Activated CD8-positive, alpha-beta memory T cell treated with anti-CD3 and anti-CD28 coated beads, Interleukin-2, amount 50 U/mL, for 1 hour (primary cell): ENCODE measurements around the gene ZHX3.

Experiments used
- DNase-seq: peaks from one replicate; pipeline ENCODE4 v3.0.0-alpha.2; 2020; ENCODE audit errors: extremely low read depth

ZHX3 gene, protein sequence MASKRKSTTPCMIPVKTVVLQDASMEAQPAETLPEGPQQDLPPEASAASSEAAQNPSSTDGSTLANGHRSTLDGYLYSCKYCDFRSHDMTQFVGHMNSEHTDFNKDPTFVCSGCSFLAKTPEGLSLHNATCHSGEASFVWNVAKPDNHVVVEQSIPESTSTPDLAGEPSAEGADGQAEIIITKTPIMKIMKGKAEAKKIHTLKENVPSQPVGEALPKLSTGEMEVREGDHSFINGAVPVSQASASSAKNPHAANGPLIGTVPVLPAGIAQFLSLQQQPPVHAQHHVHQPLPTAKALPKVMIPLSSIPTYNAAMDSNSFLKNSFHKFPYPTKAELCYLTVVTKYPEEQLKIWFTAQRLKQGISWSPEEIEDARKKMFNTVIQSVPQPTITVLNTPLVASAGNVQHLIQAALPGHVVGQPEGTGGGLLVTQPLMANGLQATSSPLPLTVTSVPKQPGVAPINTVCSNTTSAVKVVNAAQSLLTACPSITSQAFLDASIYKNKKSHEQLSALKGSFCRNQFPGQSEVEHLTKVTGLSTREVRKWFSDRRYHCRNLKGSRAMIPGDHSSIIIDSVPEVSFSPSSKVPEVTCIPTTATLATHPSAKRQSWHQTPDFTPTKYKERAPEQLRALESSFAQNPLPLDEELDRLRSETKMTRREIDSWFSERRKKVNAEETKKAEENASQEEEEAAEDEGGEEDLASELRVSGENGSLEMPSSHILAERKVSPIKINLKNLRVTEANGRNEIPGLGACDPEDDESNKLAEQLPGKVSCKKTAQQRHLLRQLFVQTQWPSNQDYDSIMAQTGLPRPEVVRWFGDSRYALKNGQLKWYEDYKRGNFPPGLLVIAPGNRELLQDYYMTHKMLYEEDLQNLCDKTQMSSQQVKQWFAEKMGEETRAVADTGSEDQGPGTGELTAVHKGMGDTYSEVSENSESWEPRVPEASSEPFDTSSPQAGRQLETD

GRCh38 chr20:41317546-41318270, at the start of gene ZHX3:
Gene ZHX3 (minus strand): TSS chr20:41317731. CDS start chr20:41204916, 112,815 bp downstream.
- DNase-seq, result peak; percentile 81

GRCh38 chr20:41367393-41367695, 49.8 kb upstream of the ZHX3 start:
- DNase-seq, result no peak

DNA sequence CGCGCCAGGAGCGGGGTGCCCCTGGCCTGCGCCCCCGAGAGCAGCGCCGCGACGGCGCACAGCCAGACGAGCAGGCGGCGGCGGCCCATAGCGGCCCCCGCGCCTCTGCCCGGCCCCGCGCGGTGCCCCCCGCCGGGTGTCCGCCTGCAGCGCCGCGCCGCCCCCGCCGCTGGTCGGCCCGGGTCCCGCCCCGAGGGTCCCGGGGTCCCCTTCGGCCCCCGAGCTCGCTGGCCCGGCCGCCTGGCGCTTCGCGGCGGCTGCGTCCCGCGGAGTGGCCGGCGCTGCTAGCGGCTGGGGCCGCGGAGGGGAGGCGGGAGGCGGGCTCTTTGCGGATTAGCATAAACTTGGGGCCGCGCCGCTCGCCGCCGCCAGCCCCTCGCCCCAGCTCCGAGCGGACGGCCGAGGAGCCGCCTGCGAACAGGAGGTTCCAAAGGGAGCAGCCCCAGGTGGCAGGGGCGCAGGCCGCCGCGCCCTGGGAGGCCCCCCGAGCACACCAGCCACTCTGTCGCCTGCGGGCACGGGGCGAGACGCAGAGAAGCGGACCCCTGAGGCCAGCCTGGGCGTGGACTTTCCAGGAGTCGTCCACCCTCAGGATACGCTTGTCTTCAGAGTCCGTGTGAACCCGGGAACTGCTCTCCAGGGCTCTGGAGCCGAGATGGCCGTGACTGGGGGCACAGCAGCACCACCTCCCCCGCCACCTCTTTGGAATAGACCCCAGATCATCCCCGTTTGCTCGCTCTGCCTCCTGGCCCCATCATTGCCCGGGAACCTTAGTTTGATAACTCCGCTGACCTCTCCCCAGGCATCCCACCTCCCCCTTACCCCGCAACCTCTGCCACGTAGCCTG, 49.2 kb upstream of the ZHX3 start, which contains the start of gene EMILIN3:
TSS of gene EMILIN3 (minus strand) at position 273 of the 847 bp plus-strand sequence. CDS start at position 89, 184 bp downstream.
- DNase-seq, result no peak

- no peak for DNase-seq
Observed at GRCh38 chr20:41365777-41366545, 48.4 kb upstream of the ZHX3 start.

- DNase-seq, result no peak
Observed at GRCh38 chr20:41364967-41365765, 47.6 kb upstream of the ZHX3 start.

- no peak for DNase-seq
Observed at GRCh38 chr20:41364236-41364855, 46.8 kb upstream of the ZHX3 start.

- DNase-seq, result no peak
Observed at GRCh38 chr20:41363601-41364000, 46.1 kb upstream of the ZHX3 start.

DNA sequence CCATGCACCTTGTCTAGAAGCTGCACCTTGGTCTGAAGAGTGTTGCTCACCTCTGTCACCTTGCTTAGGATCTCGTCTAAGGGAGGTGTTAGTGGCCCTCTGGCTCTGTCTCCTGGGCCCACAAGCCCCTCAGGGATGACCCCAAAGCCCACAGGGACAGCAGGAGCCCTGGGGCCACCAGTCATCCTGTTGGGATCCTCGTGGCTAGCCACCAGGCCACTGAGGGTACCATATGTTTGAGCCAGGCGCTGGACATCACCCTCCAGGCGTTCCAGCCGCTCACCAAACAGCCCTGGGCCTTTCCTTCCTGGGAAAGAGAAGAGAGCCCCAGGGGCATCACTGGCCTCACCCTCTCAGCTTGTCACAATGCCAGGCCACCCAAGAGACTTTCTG, 45.2 kb upstream of the ZHX3 start:
- no peak for DNase-seq

GRCh38 chr20:41361757-41362747, 44.5 kb upstream of the ZHX3 start:
- DNase-seq, result no peak

DNA sequence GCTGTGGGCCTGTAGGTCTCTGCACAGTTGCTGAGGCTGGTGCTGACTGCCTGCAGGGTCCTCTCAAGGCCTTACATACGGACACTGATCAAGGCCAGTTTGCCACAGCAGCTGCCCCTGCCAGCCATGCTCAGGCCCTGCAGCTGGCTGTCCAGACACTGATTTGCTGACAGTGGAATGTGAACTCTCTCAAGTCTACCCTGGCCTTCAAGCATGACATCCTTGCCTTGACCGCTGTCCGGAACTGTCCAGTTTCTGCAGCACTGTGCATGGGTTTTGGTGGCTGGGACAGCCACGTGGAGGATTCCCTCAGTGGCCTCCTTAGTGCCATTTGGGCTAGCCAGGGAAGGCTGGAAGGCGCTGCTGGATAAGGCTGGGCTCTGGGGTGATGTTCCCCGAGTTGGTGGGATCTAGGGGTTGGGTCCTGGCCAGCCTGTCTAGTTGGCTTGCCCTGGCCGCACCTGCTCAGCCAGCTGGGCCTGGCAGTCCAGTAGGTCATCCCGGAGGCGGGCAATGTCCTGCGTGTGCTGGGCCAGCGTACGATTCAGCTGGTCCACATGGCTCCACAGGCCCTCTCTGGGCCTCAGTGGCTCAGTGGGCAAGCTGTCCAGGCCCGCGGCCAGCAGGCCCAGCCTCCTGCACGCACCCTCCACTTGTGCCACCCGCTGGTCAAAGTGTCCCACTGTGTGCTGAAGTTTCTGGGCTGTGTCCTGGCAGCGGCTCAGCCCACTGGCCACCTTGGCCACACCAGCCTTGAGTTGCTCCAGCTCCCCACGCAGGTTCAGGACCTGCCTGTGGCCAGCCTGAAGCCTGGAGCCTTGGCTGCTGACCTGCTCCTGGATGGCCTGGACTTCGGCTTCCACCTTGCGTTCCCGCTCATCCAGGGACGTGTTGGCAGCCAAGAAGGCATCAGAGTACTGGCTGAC, 43.6 kb upstream of the ZHX3 start:
- DNase-seq, result no peak

- DNase-seq, result no peak
Observed at GRCh38 chr20:41359541-41360011, 42.0 kb upstream of the ZHX3 start.

DNA sequence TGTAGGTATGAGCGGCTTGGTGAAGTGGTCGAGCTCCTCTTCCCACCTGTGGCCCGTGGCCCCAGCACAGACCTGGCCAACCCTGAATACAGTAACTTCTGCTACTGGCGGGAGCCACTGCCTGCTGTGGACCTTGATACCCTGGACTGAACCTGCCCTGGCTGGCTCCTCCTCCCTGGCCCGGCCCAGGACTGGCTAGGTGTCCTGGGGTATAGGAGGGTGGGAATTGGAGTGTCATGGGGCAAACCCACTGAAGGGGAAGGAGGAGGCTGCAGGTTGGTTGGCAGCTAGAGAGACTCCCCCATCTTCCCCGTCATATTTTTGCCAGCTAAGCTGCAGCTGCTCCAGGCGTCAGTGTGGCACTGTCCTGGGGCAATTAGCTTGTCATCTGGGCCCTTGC, 41.2 kb upstream of the ZHX3 start:
- no peak for DNase-seq

GRCh38 chr20:41358230-41358629, 40.7 kb upstream of the ZHX3 start:
- DNase-seq, result no peak

DNA sequence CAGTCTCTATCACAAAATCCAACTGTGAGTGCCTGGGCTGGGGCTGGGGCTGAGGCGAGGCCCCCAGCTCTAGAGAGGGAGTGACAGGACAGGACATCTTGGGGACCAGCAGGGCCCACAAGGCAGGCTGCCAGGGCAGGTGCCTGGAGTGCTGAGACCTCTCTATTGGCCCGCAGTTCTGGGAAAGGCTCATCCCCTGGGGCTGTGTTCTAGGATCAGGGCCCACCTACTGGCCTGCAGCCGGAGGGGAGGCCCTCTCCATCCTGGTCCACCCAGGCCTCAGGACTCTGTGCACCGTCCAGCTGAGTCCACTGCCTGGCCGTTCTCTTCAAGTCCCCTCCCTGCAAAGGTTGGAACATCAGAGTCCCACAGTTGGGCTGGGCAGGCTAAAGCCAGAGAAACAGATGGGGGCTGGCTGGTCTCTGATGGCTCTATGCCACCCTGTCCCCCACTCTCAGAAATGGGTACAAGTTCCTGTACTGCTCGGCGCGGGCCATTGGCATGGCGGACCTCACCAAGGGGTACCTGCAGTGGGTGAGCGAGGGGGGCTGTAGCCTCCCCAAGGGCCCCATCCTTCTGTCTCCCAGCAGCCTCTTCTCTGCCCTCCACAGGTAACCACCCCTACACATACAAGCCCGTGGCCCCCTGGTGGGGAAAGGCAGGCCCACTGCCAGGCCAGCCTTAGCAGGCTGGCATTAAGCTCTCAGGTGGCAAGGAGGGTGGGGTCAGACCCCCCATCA, 40.1 kb upstream of the ZHX3 start:
- no peak for DNase-seq

DNA sequence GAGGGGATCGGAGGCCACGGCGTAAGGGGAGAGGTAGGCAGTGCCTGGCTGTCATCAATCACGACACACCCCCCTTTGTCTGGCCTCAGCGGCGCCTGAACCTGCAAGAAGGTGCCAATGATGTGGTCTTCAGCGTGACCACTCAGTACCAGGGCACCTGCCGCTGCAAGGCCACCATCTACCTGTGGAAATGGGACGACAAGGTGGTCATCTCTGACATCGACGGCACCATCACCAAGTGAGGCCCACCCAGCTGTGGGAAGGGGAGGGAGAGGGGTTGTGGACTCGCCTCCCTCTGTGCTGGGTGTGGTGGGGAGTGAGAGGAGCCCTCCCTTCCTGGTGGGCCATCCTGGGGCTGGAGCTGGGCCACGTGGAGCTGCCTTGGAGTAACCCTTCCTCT, 39.4 kb upstream of the ZHX3 start:
- DNase-seq, result no peak
